GM19035 (cell line): ENCODE results near the gene CRTC2.
"Not testable (repeated sequence)": the region's sequence is repeated elsewhere in the genome, so short reads cannot be mapped to it uniquely, and the experiment has no call there.

ENCODE experiments used
- ATAC-seq: cut with Tn5 transposase; IDR thresholded peaks from one replicate; pipeline ENCODE4 v1.9.1; 2021; ENCODE audit not compliant: unreplicated experiment

The CRTC2 gene, protein sequence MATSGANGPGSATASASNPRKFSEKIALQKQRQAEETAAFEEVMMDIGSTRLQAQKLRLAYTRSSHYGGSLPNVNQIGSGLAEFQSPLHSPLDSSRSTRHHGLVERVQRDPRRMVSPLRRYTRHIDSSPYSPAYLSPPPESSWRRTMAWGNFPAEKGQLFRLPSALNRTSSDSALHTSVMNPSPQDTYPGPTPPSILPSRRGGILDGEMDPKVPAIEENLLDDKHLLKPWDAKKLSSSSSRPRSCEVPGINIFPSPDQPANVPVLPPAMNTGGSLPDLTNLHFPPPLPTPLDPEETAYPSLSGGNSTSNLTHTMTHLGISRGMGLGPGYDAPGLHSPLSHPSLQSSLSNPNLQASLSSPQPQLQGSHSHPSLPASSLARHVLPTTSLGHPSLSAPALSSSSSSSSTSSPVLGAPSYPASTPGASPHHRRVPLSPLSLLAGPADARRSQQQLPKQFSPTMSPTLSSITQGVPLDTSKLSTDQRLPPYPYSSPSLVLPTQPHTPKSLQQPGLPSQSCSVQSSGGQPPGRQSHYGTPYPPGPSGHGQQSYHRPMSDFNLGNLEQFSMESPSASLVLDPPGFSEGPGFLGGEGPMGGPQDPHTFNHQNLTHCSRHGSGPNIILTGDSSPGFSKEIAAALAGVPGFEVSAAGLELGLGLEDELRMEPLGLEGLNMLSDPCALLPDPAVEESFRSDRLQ

GRCh38 chr1:153958111-153958960 is at the start of gene CRTC2:
TSS of gene CRTC2 (minus strand) at chr1:153958612. CDS start at chr1:153958497, 115 bp downstream.
- ATAC-seq = peak; percentile 77

GRCh38 chr1:154006136-154006535 is 47.7 kb upstream of the CRTC2 start:
- ATAC-seq = no peak

DNA sequence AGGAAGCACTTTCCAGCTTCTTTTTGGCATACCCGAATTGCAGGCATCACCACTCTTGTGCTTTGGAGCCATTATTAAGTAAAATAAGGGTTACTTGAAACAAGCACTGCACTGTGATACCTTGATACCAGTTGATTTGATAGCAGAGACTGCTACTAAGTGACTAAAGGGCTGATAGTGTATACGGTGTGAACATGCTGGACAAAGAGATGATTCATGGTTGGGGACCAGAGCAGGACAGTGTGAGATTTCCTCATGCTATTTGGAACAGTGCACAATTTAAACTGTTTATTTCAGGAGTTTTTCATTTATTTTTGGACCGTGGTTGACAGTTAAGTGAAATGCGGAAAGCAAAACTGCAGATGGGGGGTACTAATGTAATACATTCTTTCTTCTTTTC is 42.0 kb upstream of the CRTC2 start:
- no peak for ATAC-seq

DNA sequence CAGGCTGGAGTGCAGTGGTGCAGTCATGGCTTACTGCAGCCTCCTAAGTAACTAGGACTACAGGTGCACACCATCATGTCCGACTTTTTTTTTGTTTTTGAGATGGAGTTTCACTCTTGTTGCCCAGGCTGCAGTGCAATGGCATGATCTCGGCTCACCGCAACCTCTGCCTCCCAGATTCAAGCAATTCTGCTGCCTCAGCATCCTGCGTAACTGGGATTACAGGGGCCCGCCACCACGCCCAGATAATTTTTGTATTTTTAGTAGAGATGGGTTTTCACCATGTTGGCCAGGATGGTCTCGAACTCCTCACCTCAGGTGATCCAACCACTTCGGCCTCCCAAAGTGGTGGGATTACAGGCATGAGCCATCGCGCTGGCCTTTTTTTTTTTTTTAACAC is 38.5 kb upstream of the CRTC2 start:
- ATAC-seq = not testable (repeated sequence)

GRCh38 chr1:153995640-153996039 is 37.2 kb upstream of the CRTC2 start:
- ATAC-seq = no peak

- no peak for ATAC-seq
These were observed 36.8 kb upstream of the CRTC2 start for GRCh38 chr1:153995202-153995601.

GRCh38 chr1:153991806-153992205 is 33.4 kb upstream of the CRTC2 start:
- no peak for ATAC-seq

DNA sequence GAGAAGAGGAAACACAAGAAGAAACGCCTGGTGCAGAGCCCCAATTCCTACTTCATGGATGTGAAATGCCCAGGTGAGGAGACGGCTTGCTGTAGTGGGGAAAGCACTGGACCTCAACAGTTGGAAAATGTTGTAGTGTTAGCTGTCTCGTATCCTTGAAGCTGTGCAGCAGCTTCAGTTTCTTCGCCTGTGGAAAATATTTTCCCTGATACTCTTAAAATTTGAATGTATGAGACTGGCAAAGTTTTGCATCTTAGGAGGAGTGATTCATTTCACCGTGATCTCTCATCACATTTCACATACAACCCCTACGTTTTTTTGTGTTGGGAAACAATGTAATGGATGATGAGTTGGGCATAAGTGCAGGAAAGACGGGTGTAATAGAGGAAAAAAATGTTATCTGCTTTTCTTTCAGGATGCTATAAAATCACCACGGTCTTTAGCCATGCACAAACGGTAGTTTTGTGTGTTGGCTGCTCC is 32.8 kb upstream of the CRTC2 start:
- ATAC-seq = no peak

DNA sequence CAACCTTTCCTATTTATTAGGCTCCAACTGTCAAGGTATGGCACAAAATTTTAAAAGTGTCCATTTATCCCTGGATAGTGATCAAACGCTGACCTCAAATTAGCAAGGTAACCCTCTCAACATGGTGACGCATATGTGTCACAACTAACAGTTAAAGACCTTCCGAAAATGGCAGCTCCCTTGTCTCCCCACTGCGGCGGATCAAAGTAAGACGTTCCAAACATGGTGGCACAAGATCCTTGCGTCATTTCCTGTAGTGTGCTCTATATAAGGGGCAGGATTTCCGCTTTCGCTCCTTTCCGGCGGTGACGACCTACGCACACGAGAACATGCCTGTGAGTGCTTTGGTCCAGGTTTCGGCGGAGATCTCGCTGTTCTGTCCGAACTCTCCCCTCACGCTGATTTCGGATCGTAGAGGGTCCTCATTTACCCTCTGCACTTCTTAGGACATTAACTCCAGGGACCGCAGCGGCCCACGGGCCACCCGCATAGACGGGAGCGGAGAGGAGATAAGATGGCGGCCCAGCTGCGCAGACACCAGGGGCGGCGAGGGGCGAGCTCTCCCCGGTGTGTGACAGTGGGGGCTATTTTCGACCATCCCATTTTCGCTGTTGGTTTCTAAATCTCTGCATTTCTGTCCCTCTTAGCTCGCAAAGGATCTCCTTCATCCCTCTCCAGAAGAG is 32.2 kb upstream of the CRTC2 start, which contains the start of gene RPS27:
RPS27 (plus strand) TSS at position 295 of the 683 bp plus-strand sequence; CDS start at position 330, 35 bp downstream.
- ATAC-seq = peak; percentile 80

DNA sequence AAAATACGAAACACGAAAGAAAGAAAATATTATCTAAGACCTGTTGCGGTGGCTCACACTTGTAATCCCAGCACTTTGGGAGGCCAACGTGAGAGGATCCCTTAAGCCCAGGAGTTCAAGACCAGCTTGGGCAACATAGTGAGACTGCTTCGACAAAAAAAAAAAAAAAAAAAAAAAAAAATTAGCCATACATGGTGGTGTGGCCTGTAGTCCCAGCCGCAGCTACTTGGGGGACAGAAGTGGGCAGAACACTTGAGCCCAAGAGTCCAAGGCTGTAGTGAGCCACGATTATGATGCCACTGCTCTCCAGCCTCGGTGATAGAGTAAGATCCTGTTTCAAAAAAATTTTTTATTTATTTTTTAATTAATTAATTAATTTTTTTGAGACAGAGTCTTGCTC is 29.2 kb upstream of the CRTC2 start:
- ATAC-seq = no peak

GRCh38 chr1:153985941-153986761 is 27.7 kb upstream of the CRTC2 start, which contains the start of gene RAB13:
TSS of gene RAB13 (minus strand) at chr1:153986339. CDS start at chr1:153986236, 103 bp downstream.
- no peak for ATAC-seq

GRCh38 chr1:153985341-153985912 is 27.0 kb upstream of the CRTC2 start:
- no peak for ATAC-seq

DNA sequence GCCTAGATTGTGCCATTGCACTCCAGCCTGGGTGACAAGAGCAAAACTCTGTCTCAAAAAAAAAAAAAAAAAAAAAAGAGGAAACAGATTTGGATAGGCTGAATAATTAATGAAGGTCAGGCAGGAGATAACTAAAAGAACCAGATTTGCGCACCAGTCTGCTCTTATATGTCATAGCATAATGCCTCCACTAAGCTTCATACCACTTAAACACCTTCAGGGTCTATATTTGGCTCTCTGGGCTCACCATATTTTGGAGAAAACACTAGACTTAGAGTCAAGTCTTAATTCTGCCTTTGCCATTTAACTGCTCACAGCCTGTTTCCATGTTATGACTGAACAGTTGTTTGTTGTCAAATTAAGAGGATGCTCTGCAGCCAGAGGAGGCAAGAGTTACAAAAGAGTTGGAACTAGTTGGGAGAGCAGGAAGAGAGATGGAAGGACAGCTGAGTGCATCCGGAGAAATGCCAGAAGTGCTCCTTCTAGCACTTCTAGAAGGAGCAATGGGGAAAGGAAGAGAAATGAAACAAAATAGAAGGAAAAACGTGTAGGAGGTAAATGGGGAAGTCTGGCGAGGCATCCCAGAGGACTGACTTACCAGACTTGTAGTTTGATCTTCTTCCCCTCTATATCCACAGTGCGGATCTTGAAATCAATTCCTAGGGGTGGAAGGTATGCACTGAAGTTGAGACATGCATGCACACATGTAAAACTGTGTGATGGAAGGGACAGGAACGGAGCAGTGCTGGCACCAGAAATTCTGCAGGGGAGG is 25.9 kb upstream of the CRTC2 start:
- no peak for ATAC-seq

DNA sequence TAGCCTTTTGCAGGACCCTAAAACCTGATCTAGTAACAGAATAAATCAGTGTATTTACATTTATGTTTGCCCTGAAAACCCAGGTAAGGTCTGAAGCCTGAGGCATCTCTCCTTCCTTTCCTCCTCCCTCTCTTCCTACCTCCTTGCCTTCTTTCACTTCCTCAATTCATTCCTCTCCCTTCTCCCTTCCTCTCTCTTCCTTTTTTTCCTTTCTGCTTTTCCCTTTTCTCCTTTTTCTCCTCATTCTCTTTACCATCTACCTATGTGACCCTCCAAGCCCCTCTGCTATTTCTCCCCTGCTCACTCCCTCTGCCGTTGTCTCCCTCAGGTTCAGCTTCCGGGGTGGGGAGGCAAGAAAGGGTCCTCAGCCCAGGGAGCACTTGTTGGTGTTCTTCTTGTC is 23.3 kb upstream of the CRTC2 start:
- not testable (repeated sequence) for ATAC-seq

DNA sequence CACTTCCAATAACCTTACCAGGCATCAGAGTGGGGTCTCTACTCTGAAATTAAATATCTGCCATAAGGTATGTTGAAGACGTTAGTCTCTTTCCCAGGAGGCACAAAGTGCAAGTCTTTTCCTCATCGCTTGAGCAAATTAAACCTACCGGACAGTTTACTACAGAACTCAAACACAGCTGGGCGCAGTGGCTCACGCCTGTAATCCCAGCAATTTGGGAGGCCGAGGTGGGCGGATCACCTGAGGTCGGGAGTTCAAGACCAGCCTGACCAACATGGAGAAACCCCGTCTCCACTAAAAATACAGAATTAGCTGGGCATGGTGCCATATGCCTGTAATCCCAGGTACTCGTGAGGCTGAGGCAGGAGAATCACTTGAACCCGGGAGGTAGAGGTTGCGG is 20.7 kb upstream of the CRTC2 start:
- ATAC-seq = not testable (repeated sequence)

DNA sequence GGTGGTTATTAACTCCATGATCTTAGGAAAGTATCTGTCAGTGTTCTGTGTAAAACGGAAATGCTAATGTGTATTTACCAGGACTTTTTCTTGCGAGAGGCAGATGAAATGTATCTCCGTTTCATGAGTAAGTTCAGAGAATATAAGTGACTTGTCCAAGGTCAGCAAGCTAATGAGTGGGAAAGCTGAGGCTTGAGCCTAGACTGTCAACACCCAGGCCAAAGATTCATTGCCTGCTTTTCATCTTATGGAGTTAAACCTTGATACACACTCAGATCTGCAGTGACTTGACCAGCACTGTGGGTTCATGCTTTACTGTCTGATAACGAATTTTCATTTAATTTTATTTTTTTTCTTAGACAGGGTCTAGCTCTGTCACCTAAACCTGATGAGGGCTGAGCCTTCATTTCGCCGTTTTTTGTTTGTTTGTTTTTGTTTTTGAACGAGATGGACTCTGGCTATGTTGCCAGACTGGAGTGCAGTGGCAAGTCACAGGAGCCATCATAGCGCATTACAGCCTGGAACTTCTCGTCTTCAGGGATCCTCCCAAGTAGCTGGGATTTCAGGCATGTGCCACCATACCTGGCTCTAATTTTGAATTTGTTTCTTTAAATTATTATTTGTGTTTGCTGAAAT is 20.0 kb upstream of the CRTC2 start:
- no peak for ATAC-seq

GRCh38 chr1:153977250-153978240 is 19.1 kb upstream of the CRTC2 start, which contains the start of gene JTB:
TSS of gene JTB (minus strand) at chr1:153977674. CDS start at chr1:153977252, 422 bp downstream.
- peak; percentile 84 for ATAC-seq
